GF-D8 (cell line): Measurements from ENCODE around the gene MRLN.

Source experiments
- DNase-seq: peaks from one replicate; lab custom pipeline; 2025; lab: John Stamatoyannopoulos, UW

Gene MRLN

DNA sequence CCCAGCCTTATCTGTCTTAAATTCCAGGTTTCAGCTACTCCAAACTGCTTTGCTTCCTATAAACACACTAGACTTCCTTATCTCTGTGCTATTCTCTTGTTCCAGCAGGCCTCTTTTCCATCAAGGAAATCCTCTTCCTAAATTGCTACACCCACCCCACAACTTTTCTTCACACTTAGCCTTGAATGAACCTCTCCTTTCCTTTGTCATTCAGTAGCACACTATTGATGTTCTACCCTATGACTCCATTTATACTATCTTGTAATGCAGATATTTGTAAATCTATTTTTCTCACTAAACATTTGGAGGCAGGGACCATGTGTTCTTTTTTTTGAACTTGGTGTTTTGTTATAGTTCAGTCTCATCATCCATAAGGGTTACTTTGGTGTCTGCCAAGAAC, 47.3 kb downstream of the MRLN start:
- no peak for DNase-seq

- DNase-seq, result no peak
Observed at GRCh38 chr10:59704630-59705029, 48.6 kb downstream of the MRLN start.

- no peak for DNase-seq
Observed at GRCh38 chr10:59702347-59702746, 50.9 kb downstream of the MRLN start.

DNA sequence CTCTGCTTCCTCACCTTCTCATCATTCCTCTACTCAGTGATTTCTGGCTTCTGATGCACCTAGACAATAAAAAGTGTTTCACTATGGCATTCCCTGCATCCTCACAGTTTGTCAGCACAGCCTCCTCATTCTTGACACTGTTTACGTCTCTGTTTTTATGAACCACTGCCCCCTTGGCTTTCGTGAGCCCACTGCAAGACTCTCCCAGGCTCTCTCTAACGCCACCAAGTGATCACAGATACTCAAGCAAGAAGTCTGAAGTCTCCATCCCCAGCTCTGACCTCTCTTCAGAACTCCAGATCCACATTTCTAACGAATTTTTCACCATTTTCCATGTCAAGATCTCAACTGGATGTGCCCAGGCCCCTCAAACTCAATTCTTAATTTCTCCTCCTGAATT, 52.5 kb downstream of the MRLN start:
- no peak for DNase-seq

DNA sequence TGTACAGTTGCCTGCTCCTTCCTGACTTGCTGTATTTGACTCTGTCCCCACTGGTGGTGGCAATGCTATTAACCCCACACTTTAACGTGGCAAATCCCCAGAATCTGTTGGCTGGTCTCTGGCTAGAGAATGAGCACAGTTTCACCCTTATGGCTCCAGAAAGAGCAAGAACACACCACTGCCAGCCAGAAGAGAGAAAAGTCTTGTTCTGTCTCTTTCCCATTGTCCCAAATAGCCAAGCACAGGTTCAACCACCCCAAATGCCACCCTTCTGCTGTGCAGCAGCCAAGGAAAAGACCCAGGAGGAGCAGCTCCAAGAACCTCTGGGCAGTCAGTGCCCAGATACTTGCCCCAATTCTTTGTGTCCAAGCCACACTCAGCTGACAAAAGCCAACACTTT, 54.9 kb downstream of the MRLN start:
- DNase-seq, result no peak

- DNase-seq, result no peak
Observed at GRCh38 chr10:59695637-59696036, 57.6 kb downstream of the MRLN start.

GRCh38 chr10:59694936-59695335, 58.3 kb downstream of the MRLN start:
- no peak for DNase-seq

DNA sequence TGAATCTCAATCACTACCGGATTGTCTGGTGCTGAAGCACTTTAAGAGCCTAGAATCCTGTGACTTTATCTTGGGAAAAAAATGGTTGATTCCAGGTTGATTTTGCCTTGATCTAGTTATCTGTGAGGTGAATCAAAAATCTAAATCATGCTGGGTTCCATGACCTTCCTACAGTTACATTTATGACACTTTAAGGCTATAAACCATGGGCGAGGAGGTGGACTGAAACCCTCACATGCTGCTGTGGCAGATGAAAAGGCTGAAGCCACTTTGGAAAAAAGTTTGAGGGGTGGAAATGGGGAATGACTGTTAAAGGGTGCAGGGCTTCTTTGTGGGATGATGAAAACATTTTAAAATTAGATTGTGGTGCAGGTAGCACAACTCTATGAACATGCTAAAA, 61.1 kb downstream of the MRLN start:
- DNase-seq, result no peak

DNA sequence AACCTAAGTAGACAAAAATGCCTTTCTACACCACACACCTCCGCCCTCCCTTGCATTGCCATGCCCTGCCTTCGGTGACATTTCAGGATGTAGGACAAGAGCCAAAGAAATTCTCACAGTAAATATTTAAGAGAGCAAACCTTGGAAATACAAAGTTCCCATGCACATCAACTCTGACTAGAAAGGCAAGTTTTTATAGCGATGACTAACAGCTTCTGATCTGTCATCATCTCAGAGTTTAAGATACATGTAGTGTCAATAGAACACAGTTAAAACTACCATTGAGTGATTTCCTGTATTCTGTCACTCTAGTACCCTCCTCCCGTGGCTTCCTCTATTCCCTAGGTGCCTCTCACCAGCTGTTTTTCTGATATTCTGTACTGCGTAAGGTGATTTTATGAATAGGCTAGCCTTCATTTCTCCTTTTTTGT, 64.3 kb downstream of the MRLN start:
- DNase-seq, result no peak

GRCh38 chr10:59687657-59688056, 65.6 kb downstream of the MRLN start:
- no peak for DNase-seq
